ENCODE data around the gene MEX3B. TPM values are rescaled to one million over a fixed set of nuclear protein-coding genes. Genes with fewer than 3 reads are reported as not detected.
A peak's percentile ranks its signal among the peaks of the same experiment; 100 is the strongest.

MEX3B gene
- polyA plus RNA-seq, 1 of the 3 experiments (the other 2 are of a cell fraction): 9.3 TPM

DNA sequence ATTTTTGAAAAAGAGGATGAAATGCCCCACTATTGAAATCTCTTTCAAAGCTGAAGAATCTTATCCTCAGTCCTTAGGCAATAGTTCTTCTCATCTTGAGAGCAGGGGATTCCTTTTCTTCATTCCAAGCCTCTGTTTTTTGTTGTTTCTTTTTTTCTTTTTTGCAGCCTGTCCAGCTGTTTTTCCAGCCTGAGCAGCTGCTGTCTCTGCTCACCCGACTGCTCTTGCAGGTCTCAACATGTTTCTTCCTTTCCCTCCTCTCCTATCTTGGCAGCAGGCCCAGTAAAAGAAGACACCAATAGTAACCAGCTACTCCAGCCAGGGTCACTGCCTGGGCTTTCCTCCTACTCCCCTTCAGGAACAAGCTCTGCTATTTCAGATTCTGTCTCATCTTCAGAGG lies 23.8 kb downstream of the MEX3B start:
- H2AFZ ChIP-seq (ENCODE audit: low read depth): no peak overlapping the region; the same call in 1 of the 2 replicates
- H3F3A ChIP-seq (replicated peaks; ENCODE audit: insufficient read depth): no peaks in the 10 kb centered on the region
- H3K27me3 ChIP-seq (ENCODE audit: insufficient read depth): no peaks in the 10 kb centered on the region
- H3K9me2 ChIP-seq: no peaks in the 10 kb centered on the region
- peak; percentile 25 for DNase-seq
- POLR2A ChIA-PET: no interaction called here
- no peaks in the 10 kb centered on the region for H4K20me1 ChIP-seq (ENCODE audit: insufficient read depth)
- TF ChIP-seq RXRA (IDR thresholded peaks at IDR 0.05; ENCODE audit: borderline replicate concordance, low read depth): no peak
- 0 out of 4 replicates have a peak overlapping the region, but pooled peaks of 1 of the 2 experiments have one; percentile 6 for H3K27ac ChIP-seq (ENCODE audit: low read depth in 2 of 2, low read length in 1 of 2)
- no peaks in the 10 kb centered on the region for H3K9me3 ChIP-seq
- H3K4me1 ChIP-seq (ENCODE audit: control insufficient read depth in 1 of 2, insufficient read depth in 2 of 2, low read depth in 1 of 2, low read length in 1 of 2): peaks cover 0 to 24% of the 10 kb centered on the region in 2 experiments; a peak in 2 of 4 replicates
- H3K9ac ChIP-seq: no peak overlapping the region
- CTCF ChIA-PET: interaction anchor here (0.7 to 1.0 kb wide), 2 partner anchors 22 to 556 kb away, joined by 3 read pairs; no protein-coding TSS in a partner anchor
- 0 out of 2 replicates have a peak overlapping the region, but pooled peaks have one; percentile 4 for H3K4me2 ChIP-seq
- H3K4me3 ChIP-seq (ENCODE audit: low read depth in 2 of 2, low read length in 1 of 2): no peak overlapping the region
- 13% methylated on average over 1 of the region's 1 CpG for WGBS (ENCODE audit: low lambda C conversion rate)
- H3K79me2 ChIP-seq (ENCODE audit: insufficient read depth): no peaks in the 10 kb centered on the region
- no peaks in the 10 kb centered on the region for H3K36me3 ChIP-seq (replicated peaks in 1 of 2; ENCODE audit: control insufficient read depth in 1 of 2, insufficient read depth in 2 of 2, low read length in 1 of 2)

DNA sequence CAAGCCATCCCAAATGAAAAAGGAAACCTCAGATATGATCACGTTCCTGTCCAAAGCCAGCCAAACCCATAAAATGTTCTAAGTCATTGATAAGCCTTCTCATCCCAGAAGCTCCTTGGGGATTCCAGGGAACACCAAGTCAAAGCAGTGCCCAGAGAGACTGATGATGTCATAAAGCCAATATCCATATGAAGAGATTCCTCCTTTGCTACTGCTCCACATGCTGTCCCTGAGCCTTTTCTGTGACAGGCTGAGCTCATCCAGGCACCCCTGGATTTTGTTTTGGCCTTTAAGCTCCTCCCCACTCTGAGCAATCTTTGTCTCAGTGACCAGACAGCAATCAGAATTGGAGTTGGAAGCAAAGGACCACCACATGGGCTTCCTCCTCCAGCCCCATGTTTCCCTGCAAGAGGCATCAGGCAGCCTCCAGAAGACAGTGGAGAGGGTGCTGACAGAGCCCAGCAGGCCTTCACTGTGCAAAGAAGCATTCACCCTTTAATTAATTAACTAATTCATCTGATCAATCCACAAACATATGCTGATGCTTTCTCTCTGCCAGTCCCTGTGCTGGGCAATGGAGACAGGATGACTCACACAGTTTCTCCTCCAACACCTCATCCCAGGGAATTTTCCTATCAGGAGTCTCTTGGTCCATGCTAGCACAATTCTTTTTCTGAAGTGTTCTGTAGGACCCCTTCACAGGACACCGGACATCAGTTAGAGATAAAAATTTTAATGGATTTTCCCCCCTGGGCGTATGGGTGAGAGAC lies 25.0 kb downstream of the MEX3B start:
- no peak overlapping the region for H2AFZ ChIP-seq (ENCODE audit: low read depth)
- CTCF ChIA-PET: interaction anchor here (1.2 kb wide), 1 partner anchor 10 kb away, joined by 3 read pairs; no protein-coding TSS in a partner anchor

More for the DNA sequence above, 25.0 kb downstream of the MEX3B start:
- TF ChIP-seq, protein P1, sequence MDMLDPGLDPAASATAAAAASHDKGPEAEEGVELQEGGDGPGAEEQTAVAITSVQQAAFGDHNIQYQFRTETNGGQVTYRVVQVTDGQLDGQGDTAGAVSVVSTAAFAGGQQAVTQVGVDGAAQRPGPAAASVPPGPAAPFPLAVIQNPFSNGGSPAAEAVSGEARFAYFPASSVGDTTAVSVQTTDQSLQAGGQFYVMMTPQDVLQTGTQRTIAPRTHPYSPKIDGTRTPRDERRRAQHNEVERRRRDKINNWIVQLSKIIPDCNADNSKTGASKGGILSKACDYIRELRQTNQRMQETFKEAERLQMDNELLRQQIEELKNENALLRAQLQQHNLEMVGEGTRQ (IDR thresholded peaks at IDR 0.05; ENCODE audit: borderline replicate concordance, low read depth, low read length): no peak
- TF ChIP-seq MXI1 (IDR thresholded peaks at IDR 0.05; ENCODE audit: low read depth, low read length) (no peak), RFX5 (IDR thresholded peaks at IDR 0.05; ENCODE audit: low read length) (no peak), FOSL2 (IDR thresholded peaks at IDR 0.05; ENCODE audit: borderline replicate concordance, low read depth) (no peak), YY1 (IDR thresholded peaks at IDR 0.05; ENCODE audit: low read depth) (no peak), EZH2phosphoT487 (IDR thresholded peaks at IDR 0.05; ENCODE audit: borderline replicate concordance, low read depth) (no peak), GATA2 (CRISPR knock-in tag; IDR thresholded peaks at IDR 0.05) (no peak), TCF12 (IDR thresholded peaks at IDR 0.05) (no peak), GABPA (IDR thresholded peaks at IDR 0.05; ENCODE audit: low read depth) (no peak), SMC3 (IDR thresholded peaks at IDR 0.05; ENCODE audit: low read depth, low read length) (no peak), RCOR1 (IDR thresholded peaks at IDR 0.05; ENCODE audit: low read length) (no peak), SIN3A (IDR thresholded peaks at IDR 0.05; ENCODE audit: borderline replicate concordance, low read depth, low read length) (no peak), NFIC (IDR thresholded peaks at IDR 0.05; ENCODE audit: borderline replicate concordance) (no peak), FOXJ3 (CRISPR knock-in tag; IDR thresholded peaks at IDR 0.05) (no peak), MEF2A (IDR thresholded peaks at IDR 0.05; ENCODE audit: borderline replicate concordance, low read depth) (no peak)
- TF ChIP-seq, protein P2, sequence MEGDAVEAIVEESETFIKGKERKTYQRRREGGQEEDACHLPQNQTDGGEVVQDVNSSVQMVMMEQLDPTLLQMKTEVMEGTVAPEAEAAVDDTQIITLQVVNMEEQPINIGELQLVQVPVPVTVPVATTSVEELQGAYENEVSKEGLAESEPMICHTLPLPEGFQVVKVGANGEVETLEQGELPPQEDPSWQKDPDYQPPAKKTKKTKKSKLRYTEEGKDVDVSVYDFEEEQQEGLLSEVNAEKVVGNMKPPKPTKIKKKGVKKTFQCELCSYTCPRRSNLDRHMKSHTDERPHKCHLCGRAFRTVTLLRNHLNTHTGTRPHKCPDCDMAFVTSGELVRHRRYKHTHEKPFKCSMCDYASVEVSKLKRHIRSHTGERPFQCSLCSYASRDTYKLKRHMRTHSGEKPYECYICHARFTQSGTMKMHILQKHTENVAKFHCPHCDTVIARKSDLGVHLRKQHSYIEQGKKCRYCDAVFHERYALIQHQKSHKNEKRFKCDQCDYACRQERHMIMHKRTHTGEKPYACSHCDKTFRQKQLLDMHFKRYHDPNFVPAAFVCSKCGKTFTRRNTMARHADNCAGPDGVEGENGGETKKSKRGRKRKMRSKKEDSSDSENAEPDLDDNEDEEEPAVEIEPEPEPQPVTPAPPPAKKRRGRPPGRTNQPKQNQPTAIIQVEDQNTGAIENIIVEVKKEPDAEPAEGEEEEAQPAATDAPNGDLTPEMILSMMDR (IDR thresholded peaks at IDR 0.05): no peak
- TF ChIP-seq, protein P3, sequence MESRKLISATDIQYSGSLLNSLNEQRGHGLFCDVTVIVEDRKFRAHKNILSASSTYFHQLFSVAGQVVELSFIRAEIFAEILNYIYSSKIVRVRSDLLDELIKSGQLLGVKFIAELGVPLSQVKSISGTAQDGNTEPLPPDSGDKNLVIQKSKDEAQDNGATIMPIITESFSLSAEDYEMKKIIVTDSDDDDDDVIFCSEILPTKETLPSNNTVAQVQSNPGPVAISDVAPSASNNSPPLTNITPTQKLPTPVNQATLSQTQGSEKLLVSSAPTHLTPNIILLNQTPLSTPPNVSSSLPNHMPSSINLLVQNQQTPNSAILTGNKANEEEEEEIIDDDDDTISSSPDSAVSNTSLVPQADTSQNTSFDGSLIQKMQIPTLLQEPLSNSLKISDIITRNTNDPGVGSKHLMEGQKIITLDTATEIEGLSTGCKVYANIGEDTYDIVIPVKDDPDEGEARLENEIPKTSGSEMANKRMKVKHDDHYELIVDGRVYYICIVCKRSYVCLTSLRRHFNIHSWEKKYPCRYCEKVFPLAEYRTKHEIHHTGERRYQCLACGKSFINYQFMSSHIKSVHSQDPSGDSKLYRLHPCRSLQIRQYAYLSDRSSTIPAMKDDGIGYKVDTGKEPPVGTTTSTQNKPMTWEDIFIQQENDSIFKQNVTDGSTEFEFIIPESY (IDR thresholded peaks at IDR 0.05; ENCODE audit: borderline replicate concordance, low read depth): no peak
- TF ChIP-seq, protein P4, sequence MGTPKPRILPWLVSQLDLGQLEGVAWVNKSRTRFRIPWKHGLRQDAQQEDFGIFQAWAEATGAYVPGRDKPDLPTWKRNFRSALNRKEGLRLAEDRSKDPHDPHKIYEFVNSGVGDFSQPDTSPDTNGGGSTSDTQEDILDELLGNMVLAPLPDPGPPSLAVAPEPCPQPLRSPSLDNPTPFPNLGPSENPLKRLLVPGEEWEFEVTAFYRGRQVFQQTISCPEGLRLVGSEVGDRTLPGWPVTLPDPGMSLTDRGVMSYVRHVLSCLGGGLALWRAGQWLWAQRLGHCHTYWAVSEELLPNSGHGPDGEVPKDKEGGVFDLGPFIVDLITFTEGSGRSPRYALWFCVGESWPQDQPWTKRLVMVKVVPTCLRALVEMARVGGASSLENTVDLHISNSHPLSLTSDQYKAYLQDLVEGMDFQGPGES (IDR thresholded peaks at IDR 0.05; ENCODE audit: low read depth, low read length): no peak
- TF ChIP-seq, protein P5, sequence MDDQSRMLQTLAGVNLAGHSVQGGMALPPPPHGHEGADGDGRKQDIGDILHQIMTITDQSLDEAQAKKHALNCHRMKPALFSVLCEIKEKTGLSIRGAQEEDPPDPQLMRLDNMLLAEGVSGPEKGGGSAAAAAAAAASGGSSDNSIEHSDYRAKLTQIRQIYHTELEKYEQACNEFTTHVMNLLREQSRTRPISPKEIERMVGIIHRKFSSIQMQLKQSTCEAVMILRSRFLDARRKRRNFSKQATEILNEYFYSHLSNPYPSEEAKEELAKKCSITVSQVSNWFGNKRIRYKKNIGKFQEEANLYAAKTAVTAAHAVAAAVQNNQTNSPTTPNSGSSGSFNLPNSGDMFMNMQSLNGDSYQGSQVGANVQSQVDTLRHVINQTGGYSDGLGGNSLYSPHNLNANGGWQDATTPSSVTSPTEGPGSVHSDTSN (IDR thresholded peaks at IDR 0.05): no peak
- H3K27me3 ChIP-seq (ENCODE audit: insufficient read depth): no peaks in the 10 kb centered on the region
- POLR2A ChIA-PET: no interaction called here
- H3K4me2 ChIP-seq: no peak overlapping the region
- H3K9me3 ChIP-seq: no peaks in the 10 kb centered on the region
- H3F3A ChIP-seq (replicated peaks; ENCODE audit: insufficient read depth): no peaks in the 10 kb centered on the region
- H3K4me1 ChIP-seq (ENCODE audit: control insufficient read depth in 1 of 2, insufficient read depth in 2 of 2, low read depth in 1 of 2, low read length in 1 of 2): peaks cover 0 to 24% of the 10 kb centered on the region in 2 experiments; a peak in 2 of 4 replicates
- no peaks in the 10 kb centered on the region for H3K79me2 ChIP-seq (ENCODE audit: insufficient read depth)
- no peaks in the 10 kb centered on the region for H3K36me3 ChIP-seq (replicated peaks in 1 of 2; ENCODE audit: control insufficient read depth in 1 of 2, insufficient read depth in 2 of 2, low read length in 1 of 2)
- H4K20me1 ChIP-seq (ENCODE audit: insufficient read depth): no peaks in the 10 kb centered on the region
- H3K9me2 ChIP-seq: no peaks in the 10 kb centered on the region
- no peak overlapping the region for H3K9ac ChIP-seq
- no peak overlapping the region for H3K27ac ChIP-seq (ENCODE audit: low read depth in 2 of 2, low read length in 1 of 2)
- WGBS (ENCODE audit: low lambda C conversion rate): 30% methylated on average over 3 of the region's 3 CpGs
- H3K4me3 ChIP-seq (ENCODE audit: low read depth in 2 of 2, low read length in 1 of 2): no peak overlapping the region
- DNase-seq: peak; percentile 15
